Stimulated activated CD8-positive, alpha-beta memory T cell treated with anti-CD3 and anti-CD28 coated beads, Interleukin-2, amount 100 ng/mL, for 1 hour (primary cell): ENCODE results near the gene MITF.

Source experiments
- DNase-seq, 2 donors: peaks; one replicate each; pipeline ENCODE4 v3.0.0-alpha.2; 2020; ENCODE audit warnings: low read depth in 2 of 2

Gene MITF

GRCh38 chr3:69838217-69838616 lies 99.0 kb downstream of the MITF start:
- DNase-seq, result no peak

GRCh38 chr3:69838696-69839515 lies 99.6 kb downstream of the MITF start:
- no peak for DNase-seq

GRCh38 chr3:69842351-69842750 lies 103.1 kb downstream of the MITF start:
- no peak for DNase-seq

- no peak for DNase-seq
Observed at GRCh38 chr3:69842789-69843188, 103.5 kb downstream of the MITF start.

GRCh38 chr3:69844706-69845105 lies 105.4 kb downstream of the MITF start:
- DNase-seq, result no peak

GRCh38 chr3:69847303-69847702 lies 108.0 kb downstream of the MITF start:
- DNase-seq, result no peak

GRCh38 chr3:69848113-69848512 lies 108.8 kb downstream of the MITF start:
- DNase-seq, result no peak

- no peak for DNase-seq
Observed at GRCh38 chr3:69850849-69851248, 111.6 kb downstream of the MITF start.

GRCh38 chr3:69853027-69853426 lies 113.8 kb downstream of the MITF start:
- no peak for DNase-seq

- no peak for DNase-seq
Observed at GRCh38 chr3:69855436-69856162, 116.3 kb downstream of the MITF start.

GRCh38 chr3:69856965-69857705 lies 117.9 kb downstream of the MITF start:
- DNase-seq, result no peak

- no peak for DNase-seq
Observed at GRCh38 chr3:69861556-69861955, 122.3 kb downstream of the MITF start.

GRCh38 chr3:69864141-69864540 lies 124.9 kb downstream of the MITF start:
- no peak for DNase-seq

GRCh38 chr3:69864766-69865165 lies 125.5 kb downstream of the MITF start:
- no peak for DNase-seq

- no peak for DNase-seq
Observed at GRCh38 chr3:69865925-69866679, 126.8 kb downstream of the MITF start.

GRCh38 chr3:69866988-69867720 lies 127.9 kb downstream of the MITF start:
- DNase-seq, result no peak

- DNase-seq, result no peak
Observed at GRCh38 chr3:69867941-69868505, 128.8 kb downstream of the MITF start.

GRCh38 chr3:69868841-69869420 lies 129.7 kb downstream of the MITF start:
- DNase-seq, result no peak

- DNase-seq, result no peak
Observed at GRCh38 chr3:69869643-69870042, 130.4 kb downstream of the MITF start.

- no peak for DNase-seq
Observed at GRCh38 chr3:69871251-69871650, 132.0 kb downstream of the MITF start.
